ENCODE results near the gene PALD1.

- TF ChIP-seq REST (IDR thresholded peaks at IDR 0.05; ENCODE audit: low read depth) (no peak), EGR1 (IDR thresholded peaks at IDR 0.05) (no peak), MAX (IDR thresholded peaks at IDR 0.05) (no peak), TAF1 (IDR thresholded peaks at IDR 0.05; ENCODE audit: low read depth) (no peak), CEBPB (IDR thresholded peaks at IDR 0.05) (no peak), TEAD4 (IDR thresholded peaks at IDR 0.05) (no peak), YY1 (IDR thresholded peaks at IDR 0.05; ENCODE audit: low read depth) (no peak), FOXM1 (IDR thresholded peaks at IDR 0.05; ENCODE audit: borderline replicate concordance, low read depth) (no peak), CREB1 (IDR thresholded peaks at IDR 0.05; ENCODE audit: low read depth) (no peak), USF1 (IDR thresholded peaks at IDR 0.05) (no peak), EP300 (IDR thresholded peaks at IDR 0.05; ENCODE audit: borderline replicate concordance) (no peak), TCF12 (IDR thresholded peaks at IDR 0.05; ENCODE audit: low read depth) (no peak), RAD21 (IDR thresholded peaks at IDR 0.05; ENCODE audit: low read depth) (no peak)
Measured at GRCh38 chr10:70530315-70530714, 51.7 kb downstream of the PALD1 start.

Data from Ishikawa (cell line).